Neural crest cell (in vitro differentiated cells): ENCODE data around the gene NEK7. TPM values are rescaled to one million over a fixed set of nuclear protein-coding genes. Genes with fewer than 3 reads are reported as not detected.

Experiments
- DNase-seq: peaks from one replicate; pipeline ENCODE4 v3.0.0; 2021; ENCODE audit warnings: low read depth, mixed read lengths, low spot score
- H3K27ac Mint-ChIP-seq: one replicate; pipeline ENCODE4 v1.8.0; 2021; ENCODE audit warnings: mild to moderate bottlenecking, mixed read lengths; ENCODE audit not compliant: unreplicated experiment
- H3K27me3 Mint-ChIP-seq: 2 replicates; pipeline ENCODE4 v1.8.0; 2021; ENCODE audit warnings: low read depth, mild to moderate bottlenecking, mixed read lengths
- H3K36me3 Mint-ChIP-seq: 2 replicates; pipeline ENCODE4 v1.8.0; 2021; ENCODE audit warnings: low read depth, mild to moderate bottlenecking, mixed read lengths
- H3K4me1 Mint-ChIP-seq: 2 replicates; pipeline ENCODE4 v1.8.0; 2021; ENCODE audit warnings: mixed read lengths
- H3K4me3 Mint-ChIP-seq: one replicate; pipeline ENCODE4 v1.8.0; 2021; ENCODE audit warnings: mild to moderate bottlenecking, mixed read lengths
- H3K9me3 Mint-ChIP-seq: 2 replicates; pipeline ENCODE4 v1.8.0; 2021; ENCODE audit warnings: mixed read lengths
- CTCF ChIP-seq: fragments of 200-600 bp; sonication (generic); conservative IDR thresholded peaks from 2 replicates; pipeline ENCODE4 v1.5.0; 2021; ENCODE audit warnings: antibody characterized with exemption, mild to moderate bottlenecking
- total RNA-seq: library from RNA; stranded (reverse); gene quantifications from 2 replicates; pipeline ENCODE4 v1.2.1, GENCODE V29; 2021

NEK7 gene
- total RNA-seq, 1 donor from 2014 or later = 12.5 TPM

DNA sequence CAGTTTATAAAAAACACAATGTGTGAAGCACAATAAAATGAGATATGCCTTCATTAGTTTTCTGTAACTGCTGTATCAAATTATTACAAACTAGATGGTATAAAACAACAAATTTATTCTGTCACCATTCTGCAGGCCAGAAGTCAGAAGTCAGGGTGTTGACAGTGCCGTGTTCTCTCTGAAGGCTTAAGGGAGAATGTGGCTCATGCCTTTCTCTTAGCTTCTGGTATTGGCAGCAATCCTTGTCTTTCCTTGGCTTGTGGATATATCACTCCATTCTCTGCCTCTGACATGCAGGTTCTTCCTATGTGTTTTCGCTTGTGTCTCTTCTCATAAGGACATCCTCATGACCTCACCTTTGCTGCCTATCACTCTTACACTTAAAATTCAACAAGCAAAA is 10.1 kb downstream of the NEK7 start:
- Mint-ChIP-seq H3K4me3 (no peak overlapping the region), H3K27me3 (no peaks in the 10 kb centered on the region), H3K27ac (no peak overlapping the region), H3K9me3 (peaks cover 4% of the 10 kb centered on the region), H3K4me1 (peaks cover 9% of the 10 kb centered on the region), H3K36me3 (peaks cover 3% of the 10 kb centered on the region)
- no peak for TF ChIP-seq CTCF
- DNase-seq = no peak

GRCh38 chr1:198167436-198167934 is 10.7 kb downstream of the NEK7 start:
- H3K4me1 Mint-ChIP-seq = peaks cover 9% of the 10 kb centered on the region
- H3K4me3 Mint-ChIP-seq = no peak overlapping the region
- DNase-seq = no peak
- peaks cover 3% of the 10 kb centered on the region for H3K36me3 Mint-ChIP-seq
- no peak overlapping the region for H3K27ac Mint-ChIP-seq
- no peak for TF ChIP-seq CTCF
- H3K9me3 Mint-ChIP-seq = peaks cover 4% of the 10 kb centered on the region
- no peaks in the 10 kb centered on the region for H3K27me3 Mint-ChIP-seq

DNA sequence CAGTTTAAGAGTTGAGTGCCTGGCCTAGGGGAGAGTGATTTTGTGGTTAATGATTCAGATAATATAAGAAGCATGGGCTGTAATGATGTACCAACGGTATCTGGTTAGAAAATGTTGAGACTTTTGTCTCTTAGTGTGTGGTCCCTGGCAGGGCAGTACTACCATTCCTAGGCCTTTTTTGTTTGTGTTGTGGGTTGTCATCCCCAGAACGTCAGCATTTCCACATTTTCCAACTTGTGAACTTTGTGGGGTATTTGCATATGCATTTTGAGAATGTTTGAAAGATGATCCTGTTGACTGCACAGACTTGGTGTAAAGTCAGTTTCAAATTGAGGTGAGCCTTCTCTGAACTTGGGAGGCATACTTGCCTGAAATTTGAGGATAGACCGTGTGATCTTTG is 11.4 kb downstream of the NEK7 start:
- no peak for TF ChIP-seq CTCF
- Mint-ChIP-seq H3K4me1 (peaks cover 9% of the 10 kb centered on the region), H3K4me3 (no peak overlapping the region), H3K36me3 (peaks cover 3% of the 10 kb centered on the region), H3K9me3 (peaks cover 4% of the 10 kb centered on the region), H3K27ac (no peak overlapping the region), H3K27me3 (no peaks in the 10 kb centered on the region)
- no peak for DNase-seq

- H3K4me1 Mint-ChIP-seq = peaks cover 9% of the 10 kb centered on the region
- DNase-seq = no peak
- H3K27me3 Mint-ChIP-seq = no peaks in the 10 kb centered on the region
- no peak overlapping the region for H3K27ac Mint-ChIP-seq
- TF ChIP-seq CTCF = no peak
- H3K36me3 Mint-ChIP-seq = peaks cover 3% of the 10 kb centered on the region
- H3K4me3 Mint-ChIP-seq = no peak overlapping the region
- peaks cover 4% of the 10 kb centered on the region for H3K9me3 Mint-ChIP-seq
These were observed 12.9 kb downstream of the NEK7 start for GRCh38 chr1:198169672-198170071.

GRCh38 chr1:198171667-198172540 is 15.1 kb downstream of the NEK7 start:
- no peaks in the 10 kb centered on the region for H3K36me3 Mint-ChIP-seq
- H3K27ac Mint-ChIP-seq = no peak overlapping the region
- H3K4me1 Mint-ChIP-seq = no peaks in the 10 kb centered on the region
- TF ChIP-seq CTCF = no peak
- no peaks in the 10 kb centered on the region for H3K9me3 Mint-ChIP-seq
- no peak for DNase-seq
- H3K27me3 Mint-ChIP-seq = no peaks in the 10 kb centered on the region
- H3K4me3 Mint-ChIP-seq = no peak overlapping the region
